Hepatocyte (in vitro differentiated cells): ENCODE measurements around the gene FPR2.

ENCODE experiments used
- EZH2phosphoT487 ChIP-seq: fragments of 200-600 bp; sonication (generic); IDR thresholded peaks from one replicate; pipeline ENCODE4 v1.6.1; 2018; ENCODE audit warnings: antibody characterized with exemption, mild to moderate bottlenecking, low read depth, moderate library complexity; ENCODE audit not compliant: unreplicated experiment, severe bottlenecking
- TF ChIP-seq, protein P1 (sequence below): fragments of 200-600 bp; sonication (generic); IDR thresholded peaks from 2 replicates; pipeline ENCODE4 v1.5.1; 2016; ENCODE audit warnings: antibody characterized with exemption, mild to moderate bottlenecking; ENCODE audit not compliant: poor library complexity

- TF ChIP-seq, protein P1, sequence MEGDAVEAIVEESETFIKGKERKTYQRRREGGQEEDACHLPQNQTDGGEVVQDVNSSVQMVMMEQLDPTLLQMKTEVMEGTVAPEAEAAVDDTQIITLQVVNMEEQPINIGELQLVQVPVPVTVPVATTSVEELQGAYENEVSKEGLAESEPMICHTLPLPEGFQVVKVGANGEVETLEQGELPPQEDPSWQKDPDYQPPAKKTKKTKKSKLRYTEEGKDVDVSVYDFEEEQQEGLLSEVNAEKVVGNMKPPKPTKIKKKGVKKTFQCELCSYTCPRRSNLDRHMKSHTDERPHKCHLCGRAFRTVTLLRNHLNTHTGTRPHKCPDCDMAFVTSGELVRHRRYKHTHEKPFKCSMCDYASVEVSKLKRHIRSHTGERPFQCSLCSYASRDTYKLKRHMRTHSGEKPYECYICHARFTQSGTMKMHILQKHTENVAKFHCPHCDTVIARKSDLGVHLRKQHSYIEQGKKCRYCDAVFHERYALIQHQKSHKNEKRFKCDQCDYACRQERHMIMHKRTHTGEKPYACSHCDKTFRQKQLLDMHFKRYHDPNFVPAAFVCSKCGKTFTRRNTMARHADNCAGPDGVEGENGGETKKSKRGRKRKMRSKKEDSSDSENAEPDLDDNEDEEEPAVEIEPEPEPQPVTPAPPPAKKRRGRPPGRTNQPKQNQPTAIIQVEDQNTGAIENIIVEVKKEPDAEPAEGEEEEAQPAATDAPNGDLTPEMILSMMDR: no peak
- no peak for TF ChIP-seq EZH2phosphoT487
These were observed 12.0 kb downstream of the FPR2 start for GRCh38 chr19:51772977-51773376.
